Measurements from ENCODE around the gene PTPRM. TPM values are rescaled to one million over a fixed set of nuclear protein-coding genes. Genes with fewer than 3 reads are reported as not detected.

Gene PTPRM
- total RNA-seq, 1 donor = 84.7 TPM

DNA sequence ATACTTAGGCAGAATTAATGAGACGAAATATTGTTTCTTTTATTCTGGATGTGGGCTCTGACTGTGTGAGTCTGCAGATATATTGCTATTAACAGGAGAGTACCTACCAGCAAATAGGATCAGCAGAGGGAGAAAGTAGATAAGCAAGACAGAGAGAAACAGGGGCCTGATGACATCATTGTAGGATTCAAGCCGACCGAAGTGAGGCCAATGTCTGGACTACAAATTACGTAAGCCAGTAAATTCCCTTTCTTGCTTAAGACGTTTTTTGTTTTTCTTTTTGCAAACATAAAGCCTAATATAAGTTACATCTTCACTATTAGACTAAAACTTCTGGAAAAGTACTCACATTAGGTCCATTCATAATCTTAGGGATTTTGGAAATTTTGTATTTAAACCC lies 21.4 kb upstream of the PTPRM start:
- H3K27ac ChIP-seq (ENCODE audit: low read depth, low read length) = no peak overlapping the region
- no peak overlapping the region for H2AFZ ChIP-seq (ENCODE audit: low read length)
- H3K4me1 ChIP-seq (ENCODE audit: insufficient read depth, low read length) = no peaks in the 10 kb centered on the region
- H3K9me3 ChIP-seq (ENCODE audit: low read depth, low read length) = no peaks in the 10 kb centered on the region
- TF ChIP-seq, protein P1, sequence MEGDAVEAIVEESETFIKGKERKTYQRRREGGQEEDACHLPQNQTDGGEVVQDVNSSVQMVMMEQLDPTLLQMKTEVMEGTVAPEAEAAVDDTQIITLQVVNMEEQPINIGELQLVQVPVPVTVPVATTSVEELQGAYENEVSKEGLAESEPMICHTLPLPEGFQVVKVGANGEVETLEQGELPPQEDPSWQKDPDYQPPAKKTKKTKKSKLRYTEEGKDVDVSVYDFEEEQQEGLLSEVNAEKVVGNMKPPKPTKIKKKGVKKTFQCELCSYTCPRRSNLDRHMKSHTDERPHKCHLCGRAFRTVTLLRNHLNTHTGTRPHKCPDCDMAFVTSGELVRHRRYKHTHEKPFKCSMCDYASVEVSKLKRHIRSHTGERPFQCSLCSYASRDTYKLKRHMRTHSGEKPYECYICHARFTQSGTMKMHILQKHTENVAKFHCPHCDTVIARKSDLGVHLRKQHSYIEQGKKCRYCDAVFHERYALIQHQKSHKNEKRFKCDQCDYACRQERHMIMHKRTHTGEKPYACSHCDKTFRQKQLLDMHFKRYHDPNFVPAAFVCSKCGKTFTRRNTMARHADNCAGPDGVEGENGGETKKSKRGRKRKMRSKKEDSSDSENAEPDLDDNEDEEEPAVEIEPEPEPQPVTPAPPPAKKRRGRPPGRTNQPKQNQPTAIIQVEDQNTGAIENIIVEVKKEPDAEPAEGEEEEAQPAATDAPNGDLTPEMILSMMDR (IDR thresholded peaks at IDR 0.05; ENCODE audit: extremely low read depth, low read depth, low read length) = no peak
- DNase-seq (ENCODE audit: insufficient read length, low spot score, missing footprints) = no peak
- peaks cover 3% of the 10 kb centered on the region for H3K27me3 ChIP-seq (ENCODE audit: insufficient read depth, low read length)
- H3K4me2 ChIP-seq (ENCODE audit: insufficient read depth, low read length) = no peak overlapping the region
- H3K79me2 ChIP-seq (ENCODE audit: insufficient read depth, low read length) = no peaks in the 10 kb centered on the region
- H4K20me1 ChIP-seq (ENCODE audit: insufficient read depth, low read length) = no peaks in the 10 kb centered on the region
- no peaks in the 10 kb centered on the region for H3K36me3 ChIP-seq (ENCODE audit: insufficient read depth, low read length)
- no peak overlapping the region for H3K4me3 ChIP-seq (ENCODE audit: insufficient read depth, low read length)

DNA sequence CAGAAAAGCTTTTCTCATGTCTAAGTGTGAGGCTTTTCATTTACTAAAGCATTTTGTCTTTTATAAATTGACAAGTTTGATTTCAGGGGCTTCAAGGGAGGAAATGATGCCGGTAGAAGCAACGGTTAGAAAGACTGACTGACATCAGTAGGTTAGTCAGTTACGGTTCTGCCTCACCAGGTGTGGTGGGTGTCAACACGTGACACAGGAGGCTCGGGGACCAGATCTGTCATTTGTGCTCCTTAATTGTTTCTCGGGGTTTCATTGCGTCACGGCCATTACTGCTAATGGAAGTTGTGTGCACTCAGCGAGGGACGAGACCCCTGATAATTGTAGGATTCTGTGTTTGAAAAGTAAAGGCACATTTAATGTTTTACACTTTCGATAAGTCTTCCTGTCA lies 18.9 kb upstream of the PTPRM start:
- no peaks in the 10 kb centered on the region for H3K9me3 ChIP-seq (ENCODE audit: low read depth, low read length)
- no peaks in the 10 kb centered on the region for H4K20me1 ChIP-seq (ENCODE audit: insufficient read depth, low read length)
- no peak overlapping the region for H3K4me2 ChIP-seq (ENCODE audit: insufficient read depth, low read length)
- H3K27ac ChIP-seq (ENCODE audit: low read depth, low read length) = no peak overlapping the region
- TF ChIP-seq, protein P1 (IDR thresholded peaks at IDR 0.05; ENCODE audit: extremely low read depth, low read depth, low read length) = no peak
- no peak for DNase-seq (ENCODE audit: insufficient read length, low spot score, missing footprints)
- H3K27me3 ChIP-seq (ENCODE audit: insufficient read depth, low read length) = peaks cover 3% of the 10 kb centered on the region
- no peaks in the 10 kb centered on the region for H3K36me3 ChIP-seq (ENCODE audit: insufficient read depth, low read length)
- no peak overlapping the region for H3K4me3 ChIP-seq (ENCODE audit: insufficient read depth, low read length)
- H3K4me1 ChIP-seq (ENCODE audit: insufficient read depth, low read length) = no peaks in the 10 kb centered on the region
- no peak overlapping the region for H2AFZ ChIP-seq (ENCODE audit: low read length)
- no peaks in the 10 kb centered on the region for H3K79me2 ChIP-seq (ENCODE audit: insufficient read depth, low read length)

DNA sequence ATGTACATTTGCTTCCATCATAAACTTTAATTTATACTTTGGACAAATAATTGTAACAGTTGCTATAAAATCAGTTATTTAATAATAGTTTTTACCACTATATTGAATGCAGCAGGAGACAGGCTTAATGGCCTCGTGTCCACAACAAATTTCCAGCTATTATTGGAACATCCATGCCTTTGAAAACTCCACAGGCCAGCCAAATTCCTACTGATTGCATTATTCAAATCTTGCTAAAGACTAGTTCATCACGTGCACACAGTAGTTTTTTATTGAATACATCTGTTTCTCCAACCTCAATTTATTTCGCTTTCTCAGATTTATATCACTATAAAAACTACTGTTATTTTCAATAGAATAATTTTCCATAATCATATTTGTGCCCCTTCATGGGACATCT lies 18.4 kb upstream of the PTPRM start:
- Histone ChIP-seq H3K4me2 (ENCODE audit: insufficient read depth, low read length) (no peak overlapping the region), H3K9me3 (ENCODE audit: low read depth, low read length) (no peaks in the 10 kb centered on the region), H3K79me2 (ENCODE audit: insufficient read depth, low read length) (no peaks in the 10 kb centered on the region), H3K36me3 (ENCODE audit: insufficient read depth, low read length) (no peaks in the 10 kb centered on the region), H2AFZ (ENCODE audit: low read length) (no peak overlapping the region), H3K27me3 (ENCODE audit: insufficient read depth, low read length) (peaks cover 3% of the 10 kb centered on the region), H3K4me1 (ENCODE audit: insufficient read depth, low read length) (no peaks in the 10 kb centered on the region), H3K4me3 (ENCODE audit: insufficient read depth, low read length) (no peak overlapping the region), H4K20me1 (ENCODE audit: insufficient read depth, low read length) (no peaks in the 10 kb centered on the region), H3K27ac (ENCODE audit: low read depth, low read length) (no peak overlapping the region)
- TF ChIP-seq, protein P1 (IDR thresholded peaks at IDR 0.05; ENCODE audit: extremely low read depth, low read depth, low read length) = no peak
- DNase-seq (ENCODE audit: insufficient read length, low spot score, missing footprints) = no peak

DNA sequence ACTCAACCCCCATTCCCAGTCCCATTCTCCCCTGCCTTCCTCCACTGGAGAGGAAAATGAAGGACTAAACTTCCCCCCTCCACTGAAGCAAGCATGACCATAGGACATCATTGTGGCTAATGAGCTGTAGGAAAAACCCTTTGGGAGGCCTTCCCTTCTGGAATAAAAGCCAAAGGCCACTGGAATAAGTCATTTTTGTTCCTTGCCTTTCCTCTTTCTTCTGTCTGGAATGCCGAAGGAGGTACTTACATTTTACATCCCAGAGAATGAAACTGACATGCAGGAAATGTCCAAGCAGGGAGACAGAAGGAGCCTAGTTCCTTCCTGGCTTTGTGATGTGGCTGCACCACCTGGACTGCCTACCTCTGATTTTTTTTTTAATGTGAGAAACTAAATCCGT lies 9.1 kb upstream of the PTPRM start:
- no peak overlapping the region for H2AFZ ChIP-seq (ENCODE audit: low read length)
- no peak overlapping the region for H3K4me3 ChIP-seq (ENCODE audit: insufficient read depth, low read length)
- H3K4me1 ChIP-seq (ENCODE audit: insufficient read depth, low read length) = no peaks in the 10 kb centered on the region
- H3K9me3 ChIP-seq (ENCODE audit: low read depth, low read length) = no peaks in the 10 kb centered on the region
- no peaks in the 10 kb centered on the region for H3K27me3 ChIP-seq (ENCODE audit: insufficient read depth, low read length)
- no peak overlapping the region for H3K4me2 ChIP-seq (ENCODE audit: insufficient read depth, low read length)
- H3K36me3 ChIP-seq (ENCODE audit: insufficient read depth, low read length) = no peaks in the 10 kb centered on the region
- H4K20me1 ChIP-seq (ENCODE audit: insufficient read depth, low read length) = no peaks in the 10 kb centered on the region
- H3K79me2 ChIP-seq (ENCODE audit: insufficient read depth, low read length) = no peaks in the 10 kb centered on the region
- DNase-seq (ENCODE audit: insufficient read length, low spot score, missing footprints) = no peak
- H3K27ac ChIP-seq (ENCODE audit: low read depth, low read length) = no peak overlapping the region
- TF ChIP-seq, protein P1 (IDR thresholded peaks at IDR 0.05; ENCODE audit: extremely low read depth, low read depth, low read length) = no peak

All from osteoblast (primary cell).